Trophoblast cell (in vitro differentiated cells and primary cell): ENCODE measurements around the gene ADIPOR2.
"Not testable (repeated sequence)": the region's sequence is repeated elsewhere in the genome, so short reads cannot be mapped to it uniquely, and the experiment has no call there.

ENCODE experiments used
- DNase-seq, 2 donors: peaks; one replicate each; pipeline ENCODE4 v3.0.0-alpha.2; 2016
- H2AFZ ChIP-seq: 2 replicates; pipeline ENCODE4 v1.6.1; 2013; ENCODE audit warnings: low read length, moderate library complexity, mild to moderate bottlenecking; ENCODE audit not compliant: insufficient read depth, poor library complexity
- H2AK5ac ChIP-seq: 2 replicates; pipeline ENCODE4 v1.6.1; 2013; ENCODE audit warnings: mild to moderate bottlenecking, low read length
- H2BK120ac ChIP-seq: 2 replicates; pipeline ENCODE4 v1.6.1; 2013; ENCODE audit warnings: low read length, mild to moderate bottlenecking, moderate library complexity; ENCODE audit not compliant: insufficient read depth, poor library complexity
- H2BK12ac ChIP-seq: 2 replicates; pipeline ENCODE4 v1.6.1; 2013; ENCODE audit warnings: mild to moderate bottlenecking, low read length, moderate library complexity
- H2BK5ac ChIP-seq: 2 replicates; pipeline ENCODE4 v1.6.1; 2013; ENCODE audit warnings: low read length, low read depth, moderate library complexity, mild to moderate bottlenecking; ENCODE audit not compliant: poor library complexity
- H3K14ac ChIP-seq: 2 replicates; pipeline ENCODE4 v1.6.1; 2013; ENCODE audit warnings: mild to moderate bottlenecking, low read length
- H3K18ac ChIP-seq: 2 replicates; pipeline ENCODE4 v1.6.1; 2013; ENCODE audit warnings: mild to moderate bottlenecking, low read length
- H3K23ac ChIP-seq: 2 replicates; pipeline ENCODE4 v1.6.1; 2013; ENCODE audit warnings: low read length
- H3K27ac ChIP-seq: 2 replicates; pipeline ENCODE4 v1.5.1; 2013; ENCODE audit warnings: low read depth, mild to moderate bottlenecking, inconsistent platforms, low read length, moderate library complexity
- H3K27me3 ChIP-seq: 2 replicates; pipeline ENCODE4 v1.6.1; 2013; ENCODE audit warnings: inconsistent platforms, mild to moderate bottlenecking, low read length, moderate library complexity; ENCODE audit not compliant: insufficient read depth
- H3K36me3 ChIP-seq, 2 experiments: 1 replicate in 1 of 2; 2 replicates in 1 of 2; pipeline ENCODE4 v1.6.1; 2013; ENCODE audit warnings: low read length in 2 of 2, mild to moderate bottlenecking in 2 of 2, moderate library complexity in 1 of 2; ENCODE audit not compliant: insufficient read depth in 2 of 2, control insufficient read depth in 1 of 2
- H3K4ac ChIP-seq: 2 replicates; pipeline ENCODE4 v1.6.1; 2013; ENCODE audit warnings: low read depth, mild to moderate bottlenecking, low read length, moderate library complexity
- H3K4me1 ChIP-seq, 2 experiments: 1 replicate in 1 of 2; 2 replicates in 1 of 2; pipeline ENCODE4 v1.6.1; 2013; ENCODE audit warnings: low read length in 2 of 2, mild to moderate bottlenecking in 2 of 2, moderate library complexity in 1 of 2; ENCODE audit not compliant: insufficient read depth in 2 of 2, control insufficient read depth in 1 of 2
- H3K4me2 ChIP-seq: 2 replicates; pipeline ENCODE4 v1.6.1; 2013; ENCODE audit warnings: inconsistent platforms, mild to moderate bottlenecking, low read length, moderate library complexity
- H3K4me3 ChIP-seq: 2 replicates; pipeline ENCODE4 v1.5.1; 2013; ENCODE audit warnings: mild to moderate bottlenecking, low read depth, low read length, inconsistent platforms
- H3K79me1 ChIP-seq: one replicate; pipeline ENCODE4 v1.6.1; 2013; ENCODE audit warnings: low read length
- H3K79me2 ChIP-seq: 2 replicates; pipeline ENCODE4 v1.6.1; 2013; ENCODE audit warnings: low read length, mild to moderate bottlenecking; ENCODE audit not compliant: control insufficient read depth, insufficient read depth, poor library complexity
- H3K9ac ChIP-seq: 2 replicates; pipeline ENCODE4 v1.6.1; 2013; ENCODE audit warnings: mild to moderate bottlenecking, low read length
- H3K9me3 ChIP-seq: 2 replicates; pipeline ENCODE4 v1.6.1; 2013; ENCODE audit warnings: low read depth, mild to moderate bottlenecking, control low read depth, inconsistent platforms, low read length; ENCODE audit not compliant: insufficient read depth
- H4K12ac ChIP-seq: 2 replicates; pipeline ENCODE4 v1.6.1; 2013; ENCODE audit warnings: low read depth, mild to moderate bottlenecking, low read length, moderate library complexity
- H4K8ac ChIP-seq: 2 replicates; pipeline ENCODE4 v1.6.1; 2013; ENCODE audit warnings: low read depth, mild to moderate bottlenecking, low read length, moderate library complexity
- H4K91ac ChIP-seq: one replicate; pipeline ENCODE4 v1.6.1; 2013; ENCODE audit warnings: low read depth, mild to moderate bottlenecking, low read length, moderate library complexity
- WGBS: extraction: QIAGEN DNeasy Blood & Tissue Kit; methylation state at CpG from one replicate; pipeline ENCODE4 v1.1.7; 2013; ENCODE audit warnings: missing lambda C conversion rate; ENCODE audit not compliant: insufficient read length, insufficient coverage; ENCODE audit errors: extremely low coverage; 5-methylcytosine and 5-hydroxymethylcytosine counted together

ADIPOR2 gene

DNA sequence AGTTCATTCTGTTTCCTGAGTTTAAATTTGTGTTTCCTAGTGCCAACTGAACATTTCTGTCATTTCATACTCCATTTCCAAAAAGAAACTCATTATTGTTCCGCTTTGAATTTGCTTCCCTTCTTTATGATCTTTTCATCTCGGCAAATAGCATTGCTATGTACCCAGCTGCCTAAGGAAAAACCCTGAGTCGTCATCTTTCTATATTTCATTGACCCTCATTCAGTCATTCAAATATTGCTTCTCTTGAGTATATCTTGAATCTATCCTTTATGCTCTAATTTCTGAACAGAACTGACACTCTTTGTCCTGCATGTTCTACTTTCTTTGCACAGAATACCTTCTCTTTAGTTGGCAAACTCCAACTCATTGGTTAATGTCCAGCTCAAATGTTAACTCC is 35.9 kb downstream of the ADIPOR2 start:
- no peaks in the 10 kb centered on the region for H3K4me1 ChIP-seq
- H3K23ac ChIP-seq: no peak overlapping the region
- no peak overlapping the region for H3K9ac ChIP-seq
- H3K79me2 ChIP-seq: no peaks in the 10 kb centered on the region
- H2BK12ac ChIP-seq: no peak overlapping the region
- H4K91ac ChIP-seq: no peak overlapping the region
- no peak overlapping the region for H4K12ac ChIP-seq
- no peak overlapping the region for H3K4me3 ChIP-seq
- H3K79me1 ChIP-seq: no peaks in the 10 kb centered on the region
- H3K27ac ChIP-seq: no peak overlapping the region
- no peak overlapping the region for H2AFZ ChIP-seq
- no peak overlapping the region for H3K4ac ChIP-seq
- DNase-seq: no peak
- no peak overlapping the region for H2BK120ac ChIP-seq
- no peak overlapping the region for H2BK5ac ChIP-seq
- no peak overlapping the region for H3K18ac ChIP-seq
- no peaks in the 10 kb centered on the region for H3K9me3 ChIP-seq
- H3K27me3 ChIP-seq: no peaks in the 10 kb centered on the region
- no CpG with 5 or more reads among the region's 3 CpGs for WGBS
- no peak overlapping the region for H4K8ac ChIP-seq
- no peak overlapping the region for H2AK5ac ChIP-seq
- no peak overlapping the region for H3K14ac ChIP-seq
- H3K36me3 ChIP-seq: peaks cover 1 to 8% of the 10 kb centered on the region in 2 experiments
- no peak overlapping the region for H3K4me2 ChIP-seq

DNA sequence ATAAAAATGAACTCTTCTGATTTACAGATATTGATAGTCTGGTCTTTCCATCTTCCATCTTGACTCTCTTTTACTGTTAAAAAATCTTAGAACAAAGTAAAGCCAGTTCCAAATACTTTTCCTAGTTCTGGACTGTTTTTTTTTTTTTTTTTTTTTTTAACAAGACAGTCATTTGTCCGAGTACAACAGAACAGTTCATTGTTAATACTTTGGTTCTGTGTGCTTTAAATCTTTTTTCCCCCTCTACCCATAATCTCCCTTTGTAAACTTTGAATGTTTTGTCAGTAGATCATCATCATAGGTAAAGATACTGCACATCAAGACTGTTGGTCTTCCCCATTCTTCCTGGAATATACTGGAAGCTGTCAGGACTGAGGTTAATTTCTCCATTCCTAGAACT is 38.0 kb downstream of the ADIPOR2 start:
- DNase-seq: no peak
- H3K23ac ChIP-seq: no peak overlapping the region
- H4K91ac ChIP-seq: no peak overlapping the region
- H4K8ac ChIP-seq: no peak overlapping the region
- WGBS: no CpG with 5 or more reads among the region's 1 CpG
- H2BK120ac ChIP-seq: no peak overlapping the region
- no peak overlapping the region for H2AFZ ChIP-seq
- no peak overlapping the region for H4K12ac ChIP-seq
- H3K4me1 ChIP-seq: no peaks in the 10 kb centered on the region
- no peak overlapping the region for H3K4ac ChIP-seq
- no peak overlapping the region for H2BK5ac ChIP-seq
- no peak overlapping the region for H2AK5ac ChIP-seq
- H3K27me3 ChIP-seq: no peaks in the 10 kb centered on the region
- no peaks in the 10 kb centered on the region for H3K79me2 ChIP-seq
- no peak overlapping the region for H3K4me2 ChIP-seq
- no peak overlapping the region for H3K14ac ChIP-seq
- H3K9ac ChIP-seq: no peak overlapping the region
- no peak overlapping the region for H2BK12ac ChIP-seq
- no peaks in the 10 kb centered on the region for H3K79me1 ChIP-seq
- H3K18ac ChIP-seq: no peak overlapping the region
- no peaks in the 10 kb centered on the region for H3K9me3 ChIP-seq
- peaks cover 1 to 8% of the 10 kb centered on the region in 2 experiments for H3K36me3 ChIP-seq
- no peak overlapping the region for H3K27ac ChIP-seq
- H3K4me3 ChIP-seq: no peak overlapping the region

DNA sequence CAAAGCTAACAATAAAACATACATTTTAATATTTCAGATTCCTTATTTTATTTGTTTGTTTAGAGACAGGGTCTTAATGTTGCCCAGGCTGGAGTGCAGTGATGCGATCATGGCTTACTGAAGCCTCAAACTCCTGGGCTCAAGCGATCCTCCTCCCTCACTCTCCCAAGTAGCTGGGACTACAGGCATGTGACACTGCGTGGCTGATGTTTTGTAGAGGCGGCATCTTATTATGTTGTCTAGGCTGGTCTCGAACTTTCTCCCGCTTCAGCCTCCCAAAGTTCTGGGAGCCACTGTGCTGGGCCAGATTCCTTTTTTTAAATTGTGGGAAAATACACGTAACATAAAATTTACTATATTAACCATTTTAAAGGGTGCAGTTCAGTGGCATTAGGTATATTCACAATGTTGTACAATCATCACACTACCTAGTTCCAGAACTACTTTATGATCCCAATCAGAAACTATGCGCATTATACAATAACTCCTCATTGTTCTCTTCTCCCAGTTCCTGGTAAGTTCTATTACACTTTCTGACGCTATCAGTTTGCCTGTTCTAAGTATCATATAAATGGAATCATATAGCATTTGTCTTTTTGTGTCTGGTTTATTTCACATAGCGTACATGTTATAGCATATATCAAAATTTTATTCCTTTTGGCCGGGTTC is 40.3 kb downstream of the ADIPOR2 start:
- Histone ChIP-seq H2AK5ac (no peak overlapping the region), H3K27me3 (no peaks in the 10 kb centered on the region), H2BK12ac (no peak overlapping the region), H3K4me2 (no peak overlapping the region), H3K9ac (no peak overlapping the region), H4K91ac (no peak overlapping the region), H2BK5ac (no peak overlapping the region), H3K9me3 (no peaks in the 10 kb centered on the region), H2AFZ (no peak overlapping the region), H3K79me2 (no peaks in the 10 kb centered on the region), H4K8ac (no peak overlapping the region), H3K36me3 (peaks cover 0 to 2% of the 10 kb centered on the region in 2 experiments), H2BK120ac (no peak overlapping the region), H3K23ac (no peak overlapping the region), H3K4me3 (no peak overlapping the region), H3K27ac (no peak overlapping the region), H3K79me1 (no peaks in the 10 kb centered on the region), H4K12ac (no peak overlapping the region), H3K4ac (peak overlapping the region; percentile 89), H3K18ac (no peak overlapping the region), H3K14ac (no peak overlapping the region), H3K4me1 (no peaks in the 10 kb centered on the region)
- no CpG with 5 or more reads among the region's 11 CpGs for WGBS
- no peak for DNase-seq

DNA sequence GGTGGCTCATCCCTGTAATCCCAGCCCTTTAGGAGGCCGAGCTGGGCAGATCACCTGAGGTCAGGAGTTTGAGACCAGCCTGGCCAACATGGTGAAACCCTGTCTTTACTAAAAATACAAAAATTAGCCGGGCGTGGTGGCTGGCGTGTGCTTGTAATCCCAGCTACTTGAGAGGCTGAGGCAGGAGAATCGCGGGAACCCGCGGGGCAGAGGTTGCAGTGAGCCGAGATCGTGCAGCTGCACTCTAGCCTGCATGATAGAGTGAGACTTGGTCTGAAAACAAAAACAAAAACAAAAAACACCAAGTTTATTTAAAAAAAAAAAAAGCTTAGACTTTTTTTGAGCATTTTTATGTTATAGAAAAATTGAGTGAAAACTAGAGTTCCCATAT is 40.8 kb downstream of the ADIPOR2 start:
- H3K14ac ChIP-seq: not testable (repeated sequence)

More for the DNA sequence above, 40.8 kb downstream of the ADIPOR2 start:
- not testable (repeated sequence) for H2BK12ac ChIP-seq, H3K4me3 ChIP-seq, H3K4ac ChIP-seq, H3K4me2 ChIP-seq, H3K79me2 ChIP-seq, H3K23ac ChIP-seq, H2BK120ac ChIP-seq, H3K9me3 ChIP-seq, H3K36me3 ChIP-seq, DNase-seq, H2AK5ac ChIP-seq, H3K27me3 ChIP-seq, H3K18ac ChIP-seq, H2BK5ac ChIP-seq, H4K12ac ChIP-seq, H4K8ac ChIP-seq, H4K91ac ChIP-seq, H3K4me1 ChIP-seq, H3K27ac ChIP-seq, H3K9ac ChIP-seq, H2AFZ ChIP-seq, H3K79me1 ChIP-seq
- WGBS: no CpG with 5 or more reads among the region's 10 CpGs
